IMR-90 (cell line): ENCODE results near the gene ROBO3. TPM values are rescaled to one million over a fixed set of nuclear protein-coding genes. Genes with fewer than 3 reads are reported as not detected.

Experiments
- ATAC-seq: fragments of 200-7000 bp; cut with Tn5 transposase; 2 replicates; pipeline ENCODE4 v1.9.1; 2020; ENCODE audit warnings: low read depth, mild to moderate bottlenecking, moderate library complexity
- BruUV-seq: library from RNA; stranded (reverse); fragments of 400-500 nt; replicated peaks from 2 replicates; lab custom pipeline; 2021; lab: Mats Ljungman, UMichigan
- CTCF ChIA-PET: fragments of 300-600 bp; formaldehyde crosslinking; extraction: SDS; loops from one replicate; lab custom pipeline; 2021; ENCODE audit warnings: antibody characterized with exemption; lab: Yijun Ruan, JAX
- POLR2A ChIA-PET: fragments of 300-600 bp; sonication (Branson Sonifier 250); formaldehyde crosslinking; loops from one replicate; lab custom pipeline; 2022; ENCODE audit warnings: antibody characterized with exemption; ENCODE audit not compliant: unreplicated experiment; lab: Charles Lee
- DNase-seq: peaks from one replicate; pipeline ENCODE4 v3.0.0; 2013
- H2AFZ ChIP-seq: replicated peaks from 2 replicates; pipeline ENCODE3; 2013; ENCODE audit warnings: low read length, mild to moderate bottlenecking; ENCODE audit not compliant: poor library complexity
- H2AK5ac ChIP-seq: 2 replicates; pipeline ENCODE4 v1.6.1; 2013; ENCODE audit warnings: low read depth, low read length, inconsistent platforms
- H2AK9ac ChIP-seq: replicated peaks from 2 replicates; pipeline ENCODE3; 2013; ENCODE audit warnings: mild to moderate bottlenecking, low read depth, low read length, moderate library complexity; ENCODE audit not compliant: poor library complexity
- H2BK120ac ChIP-seq: 2 replicates; pipeline ENCODE4 v1.6.1; 2013; ENCODE audit warnings: low read depth, low read length, inconsistent platforms
- H2BK15ac ChIP-seq: 3 replicates; pipeline ENCODE4 v1.6.1; 2013; ENCODE audit warnings: low read depth, low read length, inconsistent platforms
- H2BK20ac ChIP-seq: 2 replicates; pipeline ENCODE4 v1.6.1; 2013; ENCODE audit warnings: low read depth, mild to moderate bottlenecking, inconsistent platforms, low read length, moderate library complexity
- H2BK5ac ChIP-seq: 2 replicates; pipeline ENCODE4 v1.6.1; 2013; ENCODE audit warnings: mild to moderate bottlenecking, low read depth, low read length, inconsistent platforms; ENCODE audit not compliant: poor library complexity, severe bottlenecking
- H3K14ac ChIP-seq: replicated peaks from 2 replicates; pipeline ENCODE4 v1.6.1; 2013; ENCODE audit warnings: low read depth, low read length, inconsistent platforms
- H3K18ac ChIP-seq: 2 replicates; pipeline ENCODE4 v1.6.1; 2013; ENCODE audit warnings: low read depth, low read length, control low read depth
- H3K23ac ChIP-seq: 2 replicates; pipeline ENCODE4 v1.6.1; 2013; ENCODE audit warnings: low read depth, low read length, inconsistent platforms
- H3K27ac ChIP-seq: 2 replicates; pipeline ENCODE4 v1.5.1; 2013; ENCODE audit warnings: mild to moderate bottlenecking, control low read depth, low read length; ENCODE audit not compliant: insufficient read depth
- H3K27me3 ChIP-seq: 2 replicates; pipeline ENCODE4 v1.6.1; 2013; ENCODE audit warnings: low read length; ENCODE audit not compliant: control insufficient read depth, insufficient read depth
- H3K36me3 ChIP-seq: 2 replicates; pipeline ENCODE4 v1.6.1; 2013; ENCODE audit warnings: low read length, mixed read lengths; ENCODE audit not compliant: control insufficient read depth, insufficient read depth
- H3K4ac ChIP-seq: 2 replicates; pipeline ENCODE4 v1.6.1; 2013; ENCODE audit warnings: low read depth, low read length, inconsistent platforms
- H3K4me1 ChIP-seq: 2 replicates; pipeline ENCODE4 v1.6.1; 2013; ENCODE audit warnings: low read length, mixed read lengths; ENCODE audit not compliant: control insufficient read depth, insufficient read depth
- H3K4me2 ChIP-seq: 2 replicates; pipeline ENCODE4 v1.6.1; 2013; ENCODE audit warnings: low read depth, mild to moderate bottlenecking, control low read depth, low read length, moderate library complexity
- H3K4me3 ChIP-seq: 2 replicates; pipeline ENCODE4 v1.5.1; 2013; ENCODE audit warnings: low read depth, mild to moderate bottlenecking, control low read depth, low read length, moderate library complexity; ENCODE audit not compliant: insufficient read depth
- H3K56ac ChIP-seq: 2 replicates; pipeline ENCODE4 v1.6.1; 2013; ENCODE audit warnings: low read length, inconsistent platforms; ENCODE audit not compliant: insufficient read depth; ENCODE audit errors: extremely low read depth
- H3K79me1 ChIP-seq, 2 experiments: 2 replicates each; pipeline ENCODE4 v1.6.1; 2013; ENCODE audit warnings: low read length in 2 of 2, inconsistent platforms in 1 of 2, low read depth in 1 of 2
- H3K9ac ChIP-seq: 2 replicates; pipeline ENCODE4 v1.6.1; 2013; ENCODE audit warnings: low read depth, low read length, control low read depth
- H3K9me1 ChIP-seq: 2 replicates; pipeline ENCODE4 v1.6.1; 2013; ENCODE audit warnings: low read length, inconsistent platforms; ENCODE audit not compliant: insufficient read depth
- H3K9me3 ChIP-seq: 2 replicates; pipeline ENCODE4 v1.6.1; 2013; ENCODE audit warnings: low read length; ENCODE audit not compliant: control insufficient read depth, insufficient read depth
- H4K20me1 ChIP-seq: 2 replicates; pipeline ENCODE4 v1.6.1; 2013; ENCODE audit warnings: low read length, inconsistent platforms; ENCODE audit not compliant: insufficient read depth
- H4K5ac ChIP-seq: 2 replicates; pipeline ENCODE4 v1.6.1; 2013; ENCODE audit warnings: mild to moderate bottlenecking, low read depth, low read length, control low read depth
- H4K8ac ChIP-seq, 2 experiments: 2 replicates each; pipeline ENCODE4 v1.6.1; 2013; ENCODE audit warnings: low read depth in 2 of 2, low read length in 2 of 2, control low read depth in 1 of 2, inconsistent platforms in 1 of 2
- H4K91ac ChIP-seq: 2 replicates; pipeline ENCODE4 v1.6.1; 2013; ENCODE audit warnings: low read depth, low read length, inconsistent platforms; ENCODE audit not compliant: insufficient read depth
- BHLHE40 ChIP-seq: fragments of 150-350 bp; IDR thresholded peaks from 2 replicates; pipeline ENCODE4 v1.6.1; 2016; ENCODE audit warnings: mild to moderate bottlenecking, low read depth, low read length
- CEBPB ChIP-seq: IDR thresholded peaks from 2 replicates; pipeline ENCODE4 v1.6.1; 2012; ENCODE audit warnings: low read depth, low read length, improper control_type of control experiment
- CHD1 ChIP-seq: IDR thresholded peaks from 2 replicates; pipeline ENCODE4 v1.6.1; 2012; ENCODE audit warnings: low read depth, low read length, improper control_type of control experiment
- ELK1 ChIP-seq: fragments of 150-350 bp; IDR thresholded peaks from 2 replicates; pipeline ENCODE4 v1.6.1; 2016; ENCODE audit warnings: low read depth, mild to moderate bottlenecking, low read length, moderate library complexity, borderline replicate concordance
- FOS ChIP-seq: fragments of 150-350 bp; IDR thresholded peaks from 2 replicates; pipeline ENCODE4 v1.6.1; 2016; ENCODE audit warnings: low read depth, low read length
- MAFK ChIP-seq: IDR thresholded peaks from 2 replicates; pipeline ENCODE4 v1.6.1; 2012; ENCODE audit warnings: low read depth, low read length, improper control_type of control experiment
- MAZ ChIP-seq: IDR thresholded peaks from 2 replicates; pipeline ENCODE4 v1.6.1; 2012; ENCODE audit warnings: low read depth, mild to moderate bottlenecking, low read length, improper control_type of control experiment, moderate library complexity, borderline replicate concordance
- MXI1 ChIP-seq: IDR thresholded peaks from 2 replicates; pipeline ENCODE4 v1.6.1; 2012; ENCODE audit warnings: low read depth, mild to moderate bottlenecking, low read length, moderate library complexity, borderline replicate concordance
- NFE2L2 ChIP-seq: fragments of 150-350 bp; IDR thresholded peaks from 2 replicates; pipeline ENCODE4 v1.6.1; 2016; ENCODE audit warnings: low read depth, mild to moderate bottlenecking, low read length
- POLR2A ChIP-seq: IDR thresholded peaks from 2 replicates; pipeline ENCODE4 v1.6.1; 2012; ENCODE audit warnings: mild to moderate bottlenecking, low read depth, low read length
- RAD21 ChIP-seq: IDR thresholded peaks from 2 replicates; pipeline ENCODE4 v1.6.1; 2012; ENCODE audit warnings: low read length, improper control_type of control experiment
- RCOR1 ChIP-seq: IDR thresholded peaks from 2 replicates; pipeline ENCODE4 v1.6.1; 2012; ENCODE audit warnings: mild to moderate bottlenecking, low read length, improper control_type of control experiment; ENCODE audit not compliant: insufficient replicate concordance
- RFX5 ChIP-seq: IDR thresholded peaks from 2 replicates; pipeline ENCODE4 v1.8.0; 2012; ENCODE audit warnings: low read depth, mild to moderate bottlenecking, low read length, moderate library complexity
- SMC3 ChIP-seq: fragments of 150-350 bp; IDR thresholded peaks from 2 replicates; pipeline ENCODE4 v1.6.1; 2016; ENCODE audit warnings: low read depth, mild to moderate bottlenecking, antibody characterized with exemption, low read length, moderate library complexity
- USF2 ChIP-seq: fragments of 150-350 bp; IDR thresholded peaks from 2 replicates; pipeline ENCODE4 v1.6.1; 2017; ENCODE audit warnings: mild to moderate bottlenecking, antibody characterized with exemption, low read length, low read depth
- WGBS, 2 experiments: methylation state at CpG; one replicate each; pipeline versions ENCODE4 v1.1.5 to v1.1.7; 2013; ENCODE audit warnings: missing lambda C conversion rate in 2 of 2; ENCODE audit not compliant: insufficient read length in 1 of 2; ENCODE audit errors: extremely low coverage in 2 of 2; 5-methylcytosine and 5-hydroxymethylcytosine counted together
- dilution Hi-C: fragments of 300-500 bp; cut with HindIII; formaldehyde crosslinking; loops from one replicate; pipeline ENCODE4 v1.14.3; 2018; ENCODE audit warnings: low sequenced_read_pairs; ENCODE audit not compliant: unreplicated experiment
- in situ Hi-C: fragments of 300-500 bp; cut with MboI; formaldehyde crosslinking; loops from 3 replicates; pipeline ENCODE4 v1.14.3; 2019; ENCODE audit warnings: low sequenced_read_pairs, inconsistent platforms, mixed read lengths
- intact Hi-C: fragments of 100-400 bp; cut with micrococcal nuclease; formaldehyde crosslinking; loops from 2 replicates; pipeline ENCODE4 v1.10.0; 2022
- polyA plus RNA-seq, 3 experiments: library from polyadenylated mRNA; depleted of rRNA; stranded (reverse); fragments of >200 nt; gene quantifications; 2 replicates each; pipeline ENCODE4 v1.2.3, GENCODE V29; 2012; ENCODE audit warnings: low replicate concordance in 1 of 3
- total RNA-seq: library from RNA; depleted of rRNA; stranded (reverse); fragments of >200 nt; gene quantifications from 2 replicates; pipeline ENCODE4 v1.2.3, GENCODE V29; 2012

The ROBO3 gene
- total and polyA plus RNA-seq, 2 of the 4 experiments (the other 2 are of a cell fraction), result 12.0 to 54.1 TPM

GRCh38 chr11:124889191-124890091 is 24.2 kb downstream of the ROBO3 start:
- CTCF ChIA-PET, result interaction anchor here (1.1 to 1.2 kb wide), 2 partner anchors 13 to 31 kb away, joined by 3 to 4 read pairs; no protein-coding TSS in a partner anchor
- DNase-seq, result no peak
- TF ChIP-seq POLR2A, result no peak
- TF ChIP-seq ELK1, result no peak
- no peak for TF ChIP-seq RAD21
- no peak for TF ChIP-seq MXI1
- no peak for TF ChIP-seq MAFK
- no peak for TF ChIP-seq SMC3
- TF ChIP-seq CEBPB, result no peak
- TF ChIP-seq FOS, result no peak
- no peak for TF ChIP-seq RFX5
- no peak for TF ChIP-seq RCOR1
- no peak for TF ChIP-seq CHD1
- no peak for TF ChIP-seq BHLHE40
- TF ChIP-seq NFE2L2, result no peak
- no peak for TF ChIP-seq USF2
- no peak for TF ChIP-seq MAZ

More at GRCh38 chr11:124889191-124890091, 24.2 kb downstream of the ROBO3 start:
- Histone ChIP-seq H3K9ac (no peak overlapping the region), H3K4me3 (no peak overlapping the region), H3K36me3 (no peaks in the 10 kb centered on the region), H2BK15ac (no peak overlapping the region), H3K14ac (no peak overlapping the region), H4K5ac (no peak overlapping the region), H3K27me3 (no peaks in the 10 kb centered on the region), H4K91ac (no peak overlapping the region), H3K23ac (no peak overlapping the region), H3K9me1 (no peaks in the 10 kb centered on the region), H3K4me2 (no peak overlapping the region), H3K27ac (no peak overlapping the region), H2BK120ac (no peak overlapping the region), H2AK9ac (no peak overlapping the region), H3K79me1 (no peaks in the 10 kb centered on the region), H2AK5ac (no peak overlapping the region), H4K20me1 (no peaks in the 10 kb centered on the region), H3K4ac (no peak overlapping the region; the same call in 1 of the 2 replicates), H2AFZ (no peak overlapping the region), H3K4me1 (no peaks in the 10 kb centered on the region; the same call in 1 of the 2 replicates), H3K56ac (no peak overlapping the region), H2BK20ac (no peak overlapping the region), H4K8ac (no peak overlapping the region), H3K9me3 (no peaks in the 10 kb centered on the region), H3K18ac (no peak overlapping the region), H2BK5ac (no peak overlapping the region)
- POLR2A ChIA-PET, result no interaction called here
- intact Hi-C loops (no loop called here), dilution Hi-C loops (no loop called here), in situ Hi-C loops (no loop called here)
- BruUV-seq, result no TSS peak
- no peak for ATAC-seq
- no CpG with 5 or more reads among the region's 2 CpGs for WGBS, 2 experiments
